Brain microvascular endothelial cell (primary cell): ENCODE measurements around the gene C3orf52.

Experiments
- DNase-seq: peaks from one replicate; pipeline ENCODE4 v3.0.0-alpha.2; 2020
- H3K27ac ChIP-seq: fragments of 250-450 bp; sonication (Bioruptor Pico); 2 replicates; pipeline ENCODE4 v1.5.1; 2020; ENCODE audit warnings: mild to moderate bottlenecking, moderate library complexity
- H3K27me3 ChIP-seq: fragments of 250-450 bp; sonication (Bioruptor Pico); replicated peaks from 2 replicates; pipeline ENCODE4 v1.5.1; 2020; ENCODE audit warnings: mild to moderate bottlenecking
- H3K36me3 ChIP-seq: fragments of 250-450 bp; sonication (Bioruptor Pico); replicated peaks from 2 replicates; pipeline ENCODE4 v1.5.1; 2020; ENCODE audit warnings: mild to moderate bottlenecking
- H3K4me3 ChIP-seq: 2 replicates; pipeline ENCODE4 v1.5.1; 2011; ENCODE audit warnings: low read depth, mild to moderate bottlenecking, control low read depth, low read length, moderate library complexity
- CTCF ChIP-seq: IDR thresholded peaks from 2 replicates; pipeline ENCODE4 v1.5.1; 2011; ENCODE audit warnings: low read depth, mild to moderate bottlenecking, moderate library complexity, low read length, control low read depth, inconsistent platforms; ENCODE audit errors: missing control alignments
- in situ Hi-C: cut with HindIII; loops from 2 replicates; pipeline ENCODE4 v1.10.0; 2017; ENCODE audit warnings: low sequenced_read_pairs, low pct_ligation_motif_present

C3orf52 gene

DNA sequence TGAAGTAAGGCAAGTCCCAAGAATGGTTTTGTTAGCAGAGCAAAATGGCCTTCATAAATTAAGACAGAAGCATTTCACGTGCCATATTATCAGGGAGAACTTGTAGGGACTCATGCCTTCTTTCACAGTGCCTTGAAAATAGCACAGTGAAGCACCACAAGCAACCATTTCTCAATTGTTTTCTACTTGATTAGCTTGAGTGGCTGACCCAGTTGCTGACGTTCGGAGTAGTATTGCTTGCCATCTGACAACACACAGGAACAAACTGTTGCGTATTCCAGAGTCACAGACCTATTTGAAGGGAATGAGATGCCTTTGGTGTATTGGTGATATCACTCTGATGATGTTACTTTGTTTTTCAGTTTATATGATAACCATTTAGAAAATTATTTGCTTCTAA, 3.0 kb upstream of the C3orf52 start:
- no peak overlapping the region for H3K4me3 ChIP-seq
- no peaks in the 10 kb centered on the region for H3K36me3 ChIP-seq
- H3K27ac ChIP-seq = no peak overlapping the region
- no peak for TF ChIP-seq CTCF
- no peak for DNase-seq
- H3K27me3 ChIP-seq = no peaks in the 10 kb centered on the region
- in situ Hi-C loops = no loop called here

DNA sequence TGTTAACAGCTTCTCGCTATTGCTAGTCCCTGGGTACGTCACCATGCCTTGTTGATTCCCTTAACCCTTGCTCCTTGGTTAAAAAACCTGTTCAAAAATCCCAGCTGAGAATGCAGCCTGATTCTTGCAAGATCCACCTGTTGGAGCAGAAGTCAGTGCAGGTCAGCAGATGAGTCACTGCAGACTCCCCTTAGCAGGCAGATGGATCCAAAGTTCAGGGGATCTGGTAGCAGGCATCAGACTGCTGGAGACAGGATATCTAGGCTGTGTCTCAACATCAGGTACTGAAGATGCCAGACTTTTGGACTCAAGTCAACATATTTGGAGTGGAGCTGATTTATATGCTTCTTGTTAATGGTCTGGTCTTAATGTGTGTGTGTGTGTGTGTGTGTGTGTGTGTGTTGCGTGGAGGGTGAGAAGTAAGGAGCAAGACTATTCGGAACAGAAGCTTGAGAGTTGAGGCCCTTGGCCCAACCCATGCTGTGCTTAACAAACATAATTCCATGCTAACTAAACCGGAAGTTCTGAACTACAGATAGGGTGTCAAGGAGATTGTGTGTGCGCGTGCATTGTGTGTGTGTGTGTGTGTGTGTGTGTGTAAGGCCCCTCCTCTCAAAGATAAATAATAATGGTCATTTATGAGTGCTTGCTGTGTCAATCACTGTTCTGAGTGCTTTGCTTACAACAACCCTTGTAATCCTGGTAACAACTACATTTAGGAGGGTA, 1.0 kb upstream of the C3orf52 start:
- no peak for DNase-seq
- H3K36me3 ChIP-seq = no peaks in the 10 kb centered on the region
- in situ Hi-C loops = no loop called here
- H3K4me3 ChIP-seq = no peak overlapping the region
- H3K27me3 ChIP-seq = no peaks in the 10 kb centered on the region
- no peak overlapping the region for H3K27ac ChIP-seq
- no peak for TF ChIP-seq CTCF

DNA sequence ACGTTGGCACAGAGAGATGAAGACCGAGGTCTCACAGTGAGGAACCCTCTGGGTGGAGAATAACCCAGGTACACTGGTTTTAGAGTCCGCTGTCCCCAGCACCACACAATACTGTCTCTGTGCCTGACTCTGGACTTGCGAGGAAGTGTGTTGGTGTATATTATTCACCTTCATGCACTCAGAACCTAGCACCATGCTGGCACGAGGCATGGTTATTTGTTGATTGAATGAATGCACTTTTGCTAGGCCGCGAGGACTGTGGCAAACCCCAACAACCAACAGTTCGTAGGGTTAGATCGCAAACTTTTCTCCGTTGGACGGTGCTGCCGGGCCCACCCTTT, 484 bp upstream of the C3orf52 start:
- Histone ChIP-seq H3K36me3 (no peaks in the 10 kb centered on the region), H3K27me3 (no peaks in the 10 kb centered on the region), H3K27ac (no peak overlapping the region), H3K4me3 (peak overlapping the region; percentile 74)
- in situ Hi-C loops = no loop called here
- DNase-seq = no peak
- TF ChIP-seq CTCF = no peak

- H3K27ac ChIP-seq = peak overlapping the region; percentile 76
- in situ Hi-C loops = no loop called here
Observed at GRCh38 chr3:112086875-112087524, 811 bp downstream of the C3orf52 start.

DNA sequence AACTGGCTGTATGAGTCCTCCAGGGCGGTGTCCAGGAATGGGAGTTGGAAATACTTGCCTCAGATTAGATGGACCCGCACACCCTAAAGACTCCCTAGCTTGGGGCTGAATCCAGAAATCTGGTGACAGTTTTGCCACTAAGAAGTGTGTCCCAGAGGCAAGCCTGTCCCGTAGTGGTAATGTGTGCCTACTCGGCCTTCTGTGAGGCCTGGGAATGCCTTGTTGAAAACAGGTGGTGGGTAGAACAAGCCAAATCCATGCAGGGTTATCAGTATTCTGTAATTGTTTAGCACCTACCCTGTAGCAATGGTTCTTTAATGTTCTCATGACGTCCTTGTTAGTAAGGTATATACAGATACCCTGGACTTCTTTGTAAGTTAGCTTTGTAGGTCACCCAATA, 1.6 kb downstream of the C3orf52 start:
- Histone ChIP-seq H3K27me3 (no peaks in the 10 kb centered on the region), H3K36me3 (no peaks in the 10 kb centered on the region), H3K4me3 (no peak overlapping the region), H3K27ac (no peak overlapping the region)
- no peak for TF ChIP-seq CTCF
- in situ Hi-C loops = no loop called here
- no peak for DNase-seq

More at GRCh38 chr3:112086875-112087524, 811 bp downstream of the C3orf52 start:
- DNase-seq = no peak
- Histone ChIP-seq H3K36me3 (no peaks in the 10 kb centered on the region), H3K27me3 (no peaks in the 10 kb centered on the region), H3K4me3 (peak overlapping the region; percentile 74)
- TF ChIP-seq CTCF = no peak

DNA sequence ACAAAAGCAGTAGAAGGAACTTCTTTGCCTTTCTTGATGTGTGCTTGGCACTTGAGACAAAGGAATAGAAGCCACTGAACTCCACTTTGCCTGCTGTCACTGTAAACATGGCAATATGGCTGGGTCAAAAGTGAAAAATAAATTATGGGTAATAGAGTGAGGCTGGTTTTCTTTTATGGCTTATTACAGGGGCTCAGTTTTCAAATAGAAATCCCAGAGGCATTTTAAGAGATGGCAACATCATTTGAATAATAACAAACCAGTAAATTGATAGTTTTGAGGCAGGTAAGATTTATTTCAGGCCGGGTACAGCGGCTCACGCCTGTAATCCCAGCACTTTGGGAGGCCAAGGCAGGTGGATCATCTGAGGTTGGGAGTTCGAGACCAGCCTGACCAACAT, 2.8 kb downstream of the C3orf52 start:
- Histone ChIP-seq H3K27ac (no peak overlapping the region), H3K27me3 (no peaks in the 10 kb centered on the region), H3K4me3 (no peak overlapping the region), H3K36me3 (no peaks in the 10 kb centered on the region)
- DNase-seq = no peak
- TF ChIP-seq CTCF = no peak
- in situ Hi-C loops = no loop called here
